Fibroblast of the conjunctiva (primary cell): Measurements from ENCODE around the gene ATP1A2.
"Not testable (repeated sequence)": the region's sequence is repeated elsewhere in the genome, so short reads cannot be mapped to it uniquely, and the experiment has no call there.

Experiments used
- DNase-seq: peaks from one replicate; pipeline ENCODE4 v3.0.0-alpha.2; 2010; ENCODE audit warnings: low read depth

The ATP1A2 gene

GRCh38 chr1:160101037-160101716 is 14.4 kb upstream of the ATP1A2 start:
- DNase-seq, result no peak

- no peak for DNase-seq
Measured at GRCh38 chr1:160101717-160102522, 13.6 kb upstream of the ATP1A2 start.

GRCh38 chr1:160103658-160104408 is 11.7 kb upstream of the ATP1A2 start:
- no peak for DNase-seq

- no peak for DNase-seq
Measured at GRCh38 chr1:160104486-160104885, 11.1 kb upstream of the ATP1A2 start.

- no peak for DNase-seq
Measured at GRCh38 chr1:160105155-160105554, 10.4 kb upstream of the ATP1A2 start.

GRCh38 chr1:160107512-160107911 is 8.0 kb upstream of the ATP1A2 start:
- no peak for DNase-seq

- DNase-seq, result peak; percentile 64
Measured at GRCh38 chr1:160108888-160109662, 6.5 kb upstream of the ATP1A2 start.

GRCh38 chr1:160109686-160110085 is 5.9 kb upstream of the ATP1A2 start:
- no peak for DNase-seq

- not testable (repeated sequence) for DNase-seq
Measured at GRCh38 chr1:160111462-160111861, 4.1 kb upstream of the ATP1A2 start.

GRCh38 chr1:160112357-160112756 is 3.2 kb upstream of the ATP1A2 start:
- DNase-seq, result no peak

- no peak for DNase-seq
Measured at GRCh38 chr1:160113407-160113806, 2.2 kb upstream of the ATP1A2 start.

GRCh38 chr1:160114085-160114484 is 1.5 kb upstream of the ATP1A2 start:
- no peak for DNase-seq

- DNase-seq, result no peak
Measured at GRCh38 chr1:160116283-160117147, 956 bp downstream of the ATP1A2 start.

- DNase-seq, result no peak
Measured at GRCh38 chr1:160117300-160117699, 1.7 kb downstream of the ATP1A2 start.

GRCh38 chr1:160117709-160118183 is 2.2 kb downstream of the ATP1A2 start:
- DNase-seq, result no peak

GRCh38 chr1:160118928-160119327 is 3.4 kb downstream of the ATP1A2 start:
- no peak for DNase-seq

- DNase-seq, result no peak
Measured at GRCh38 chr1:160120797-160121196, 5.2 kb downstream of the ATP1A2 start.

GRCh38 chr1:160121388-160121787 is 5.8 kb downstream of the ATP1A2 start:
- no peak for DNase-seq

GRCh38 chr1:160122978-160123495 is 7.5 kb downstream of the ATP1A2 start:
- DNase-seq, result no peak

GRCh38 chr1:160123726-160124125 is 8.2 kb downstream of the ATP1A2 start:
- no peak for DNase-seq
